HG02938 (cell line): ENCODE data around the gene AOX1.
"Not testable (repeated sequence)": the region's sequence is repeated elsewhere in the genome, so short reads cannot be mapped to it uniquely, and the experiment has no call there.

Source experiments
- ATAC-seq: cut with Tn5 transposase; IDR thresholded peaks from one replicate; pipeline ENCODE4 v1.9.1; 2021; ENCODE audit warnings: mild to moderate bottlenecking, moderate library complexity; ENCODE audit not compliant: unreplicated experiment

The AOX1 gene

GRCh38 chr2:200664770-200665494 lies 79.1 kb downstream of the AOX1 start:
- ATAC-seq: no peak

- ATAC-seq: no peak
These were observed 80.0 kb downstream of the AOX1 start for GRCh38 chr2:200665626-200666453.

- no peak for ATAC-seq
These were observed 81.6 kb downstream of the AOX1 start for GRCh38 chr2:200667413-200667812.

- ATAC-seq: no peak
These were observed 82.7 kb downstream of the AOX1 start for GRCh38 chr2:200668478-200668877.

GRCh38 chr2:200669308-200669707 lies 83.5 kb downstream of the AOX1 start:
- ATAC-seq: no peak

- ATAC-seq: no peak
These were observed 84.5 kb downstream of the AOX1 start for GRCh38 chr2:200670313-200670712.

- no peak for ATAC-seq
These were observed 84.9 kb downstream of the AOX1 start for GRCh38 chr2:200670751-200671150.

GRCh38 chr2:200673191-200673590 lies 87.4 kb downstream of the AOX1 start:
- no peak for ATAC-seq

GRCh38 chr2:200674837-200675236 lies 89.0 kb downstream of the AOX1 start:
- ATAC-seq: no peak

- no peak for ATAC-seq
These were observed 91.4 kb downstream of the AOX1 start for GRCh38 chr2:200677171-200677570.

- ATAC-seq: no peak
These were observed 92.1 kb downstream of the AOX1 start for GRCh38 chr2:200677721-200678532.

GRCh38 chr2:200679127-200679526 lies 93.3 kb downstream of the AOX1 start:
- no peak for ATAC-seq

- no peak for ATAC-seq
These were observed 93.7 kb downstream of the AOX1 start for GRCh38 chr2:200679535-200679934.

GRCh38 chr2:200681697-200682096 lies 95.9 kb downstream of the AOX1 start:
- no peak for ATAC-seq

GRCh38 chr2:200682407-200682806 lies 96.6 kb downstream of the AOX1 start:
- not testable (repeated sequence) for ATAC-seq

- ATAC-seq: no peak
These were observed 102.4 kb downstream of the AOX1 start for GRCh38 chr2:200687922-200688920.

GRCh38 chr2:200689115-200689514 lies 103.3 kb downstream of the AOX1 start:
- ATAC-seq: no peak

GRCh38 chr2:200693836-200694470 lies 108.1 kb downstream of the AOX1 start:
- no peak for ATAC-seq

- ATAC-seq: no peak
These were observed 109.4 kb downstream of the AOX1 start for GRCh38 chr2:200695191-200695590.

- no peak for ATAC-seq
These were observed 109.8 kb downstream of the AOX1 start for GRCh38 chr2:200695601-200696000.
